Measurements from ENCODE around the gene MRPL3.

GRCh38 chr3:131427226-131427625, 75.5 kb downstream of the MRPL3 start:
- TF ChIP-seq RAD21 (IDR thresholded peaks at IDR 0.05; ENCODE audit: low read length) (no peak), CTCF (IDR thresholded peaks at IDR 0.05) (no peak), CHD2 (IDR thresholded peaks at IDR 0.05; ENCODE audit: low read length, partially characterized antibody) (no peak), REST (IDR thresholded peaks at IDR 0.05; ENCODE audit: low read depth, low read length) (no peak), GATA2 (CRISPR knock-in tag; IDR thresholded peaks at IDR 0.05) (no peak), JUND (IDR thresholded peaks at IDR 0.05) (no peak), TCF12 (IDR thresholded peaks at IDR 0.05) (no peak), ZBTB33 (IDR thresholded peaks at IDR 0.05; ENCODE audit: borderline replicate concordance, low read depth) (no peak), SMC3 (IDR thresholded peaks at IDR 0.05; ENCODE audit: low read depth, low read length) (no peak), TAF1 (IDR thresholded peaks at IDR 0.05; ENCODE audit: borderline replicate concordance, low read depth, low read length) (no peak), EP300 (IDR thresholded peaks at IDR 0.05; ENCODE audit: borderline replicate concordance in 1 of 2, low read depth in 1 of 2, low read length in 1 of 2) (no peak), GABPA (IDR thresholded peaks at IDR 0.05; ENCODE audit: low read depth) (no peak), EZH2phosphoT487 (IDR thresholded peaks at IDR 0.05; ENCODE audit: borderline replicate concordance, low read depth) (no peak)
